OCI-LY7 (cell line): Measurements from ENCODE around the gene TNKS1BP1.
A peak's percentile ranks its signal among the peaks of the same experiment; 100 is the strongest.

Experiments
- EZH2phosphoT487 ChIP-seq: fragments of 200-600 bp; sonication (generic); IDR thresholded peaks from 2 replicates; pipeline ENCODE4 v1.6.1; 2018; ENCODE audit warnings: low read depth, borderline replicate concordance, mild to moderate bottlenecking, mixed run types, antibody characterized with exemption, low read length, moderate library complexity, mixed read lengths
- TF ChIP-seq, protein P1 (sequence below): fragments of 200-600 bp; sonication (generic); conservative IDR thresholded peaks from 2 replicates; pipeline ENCODE4 v1.5.1; 2014; ENCODE audit warnings: mild to moderate bottlenecking, antibody characterized with exemption, low read length, moderate library complexity, mixed read lengths

DNA sequence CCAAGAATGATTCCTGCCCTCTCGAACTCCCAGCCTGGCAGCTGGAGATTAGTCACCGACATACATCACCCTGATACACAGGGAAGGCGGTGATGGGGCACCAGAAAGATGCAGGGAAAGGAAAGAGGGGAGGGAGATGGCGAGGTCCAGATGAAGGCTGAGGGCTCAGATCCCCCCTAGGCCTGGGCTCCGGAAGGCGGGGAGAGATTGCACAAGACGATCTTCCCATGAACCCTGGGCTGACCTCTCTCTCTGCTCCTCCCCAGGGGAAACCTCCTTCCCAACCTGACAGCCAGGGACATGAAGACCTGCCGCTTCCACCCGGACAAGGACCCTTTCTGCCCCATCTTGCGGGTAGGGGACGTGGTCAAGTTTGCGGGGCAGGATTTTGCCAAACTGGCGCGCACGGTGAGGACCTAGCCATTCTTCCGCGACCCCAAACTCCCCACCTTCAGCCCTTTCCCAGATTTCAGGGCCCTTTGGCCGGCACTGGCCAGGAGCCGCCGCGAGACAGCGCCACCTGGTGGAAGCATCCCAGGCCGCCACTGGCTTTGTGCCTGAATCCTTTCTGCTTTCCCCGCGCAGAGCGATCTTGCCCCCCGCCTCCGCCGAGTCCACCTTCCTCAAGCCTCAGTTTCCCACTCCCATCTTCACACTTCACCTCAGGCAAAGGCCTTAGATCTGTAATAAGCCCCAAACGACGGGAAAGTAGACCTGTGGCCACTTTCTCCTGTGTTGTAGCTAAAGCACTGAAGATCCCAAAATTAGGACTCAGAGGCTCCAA, 24.9 kb upstream of the TNKS1BP1 start:
- TF ChIP-seq, protein P1, sequence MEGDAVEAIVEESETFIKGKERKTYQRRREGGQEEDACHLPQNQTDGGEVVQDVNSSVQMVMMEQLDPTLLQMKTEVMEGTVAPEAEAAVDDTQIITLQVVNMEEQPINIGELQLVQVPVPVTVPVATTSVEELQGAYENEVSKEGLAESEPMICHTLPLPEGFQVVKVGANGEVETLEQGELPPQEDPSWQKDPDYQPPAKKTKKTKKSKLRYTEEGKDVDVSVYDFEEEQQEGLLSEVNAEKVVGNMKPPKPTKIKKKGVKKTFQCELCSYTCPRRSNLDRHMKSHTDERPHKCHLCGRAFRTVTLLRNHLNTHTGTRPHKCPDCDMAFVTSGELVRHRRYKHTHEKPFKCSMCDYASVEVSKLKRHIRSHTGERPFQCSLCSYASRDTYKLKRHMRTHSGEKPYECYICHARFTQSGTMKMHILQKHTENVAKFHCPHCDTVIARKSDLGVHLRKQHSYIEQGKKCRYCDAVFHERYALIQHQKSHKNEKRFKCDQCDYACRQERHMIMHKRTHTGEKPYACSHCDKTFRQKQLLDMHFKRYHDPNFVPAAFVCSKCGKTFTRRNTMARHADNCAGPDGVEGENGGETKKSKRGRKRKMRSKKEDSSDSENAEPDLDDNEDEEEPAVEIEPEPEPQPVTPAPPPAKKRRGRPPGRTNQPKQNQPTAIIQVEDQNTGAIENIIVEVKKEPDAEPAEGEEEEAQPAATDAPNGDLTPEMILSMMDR: peak; percentile 84
- TF ChIP-seq EZH2phosphoT487: no peak
